Prostate gland (tissue), 2 donors: ENCODE measurements around the gene RTN3.

Source experiments
- POLR2A ChIP-seq: fragments of 450-650 bp; IDR thresholded peaks from one replicate; pipeline ENCODE4 v1.6.1; 2016; ENCODE audit warnings: antibody characterized with exemption, mild to moderate bottlenecking
- TF ChIP-seq, protein P1 (sequence below), 4 experiments: fragments of 200-600 bp in 2 of 4; fragments of 450-650 bp in 2 of 4; sonication (generic) in 2 of 4; IDR thresholded peaks; 1 replicate in 3 of 4; 2 replicates in 1 of 4; pipeline ENCODE4 v1.5.1; 2016 to 2019; ENCODE audit warnings: antibody characterized with exemption in 4 of 4, mild to moderate bottlenecking in 2 of 4, moderate library complexity in 2 of 4

DNA sequence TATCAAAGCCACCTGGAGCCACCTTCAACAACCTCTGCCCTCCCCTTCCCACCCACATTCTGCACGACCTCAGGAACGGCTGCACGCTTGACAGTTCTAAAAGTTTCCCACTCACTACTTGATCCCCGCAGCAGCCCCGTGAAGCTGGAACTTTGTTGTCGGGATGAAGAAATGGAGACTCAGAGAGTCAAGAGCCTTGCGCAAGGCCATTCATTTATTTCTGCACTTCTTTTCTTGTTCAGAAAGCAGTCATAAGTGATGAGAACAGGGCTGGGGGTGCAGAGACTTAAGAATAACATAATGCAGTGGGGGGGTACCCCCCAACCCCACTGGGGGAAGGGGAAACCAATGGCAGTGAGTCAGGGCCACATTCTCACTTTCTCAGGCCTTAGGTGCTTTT lies 89.5 kb downstream of the RTN3 start:
- TF ChIP-seq, protein P1, sequence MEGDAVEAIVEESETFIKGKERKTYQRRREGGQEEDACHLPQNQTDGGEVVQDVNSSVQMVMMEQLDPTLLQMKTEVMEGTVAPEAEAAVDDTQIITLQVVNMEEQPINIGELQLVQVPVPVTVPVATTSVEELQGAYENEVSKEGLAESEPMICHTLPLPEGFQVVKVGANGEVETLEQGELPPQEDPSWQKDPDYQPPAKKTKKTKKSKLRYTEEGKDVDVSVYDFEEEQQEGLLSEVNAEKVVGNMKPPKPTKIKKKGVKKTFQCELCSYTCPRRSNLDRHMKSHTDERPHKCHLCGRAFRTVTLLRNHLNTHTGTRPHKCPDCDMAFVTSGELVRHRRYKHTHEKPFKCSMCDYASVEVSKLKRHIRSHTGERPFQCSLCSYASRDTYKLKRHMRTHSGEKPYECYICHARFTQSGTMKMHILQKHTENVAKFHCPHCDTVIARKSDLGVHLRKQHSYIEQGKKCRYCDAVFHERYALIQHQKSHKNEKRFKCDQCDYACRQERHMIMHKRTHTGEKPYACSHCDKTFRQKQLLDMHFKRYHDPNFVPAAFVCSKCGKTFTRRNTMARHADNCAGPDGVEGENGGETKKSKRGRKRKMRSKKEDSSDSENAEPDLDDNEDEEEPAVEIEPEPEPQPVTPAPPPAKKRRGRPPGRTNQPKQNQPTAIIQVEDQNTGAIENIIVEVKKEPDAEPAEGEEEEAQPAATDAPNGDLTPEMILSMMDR (IDR thresholded peaks at IDR 0.05), result no peak
- TF ChIP-seq POLR2A, result no peak
